HCT116 (cell line): ENCODE measurements around the gene TTC33.

ENCODE experiments used
- CTCF ChIP-seq, 3 experiments: fragments of 200-600 bp in 1 of 3; sonication (generic) in 1 of 3; IDR thresholded peaks in 2 of 3; conservative IDR thresholded peaks in 1 of 3; 2 replicates each; pipeline ENCODE4 v1.5.1; 2012 to 2017; ENCODE audit warnings: low read depth in 2 of 3, low read length in 2 of 3, antibody characterized with exemption in 1 of 3, borderline replicate concordance in 1 of 3, control low read depth in 1 of 3, mild to moderate bottlenecking in 1 of 3, mixed read lengths in 1 of 3, mixed run types in 1 of 3, moderate library complexity in 1 of 3; ENCODE audit not compliant: insufficient read depth in 1 of 3
- ELF1 ChIP-seq: IDR thresholded peaks from 2 replicates; pipeline ENCODE4 v1.6.1; 2012; ENCODE audit warnings: low read depth, borderline replicate concordance
- EZH2phosphoT487 ChIP-seq: fragments of 200-600 bp; IDR thresholded peaks from 2 replicates; pipeline ENCODE4 v1.6.1; 2018; ENCODE audit warnings: antibody characterized with exemption, borderline replicate concordance
- SIN3A ChIP-seq: IDR thresholded peaks from 2 replicates; pipeline ENCODE4 v1.6.1; 2012; ENCODE audit warnings: low read depth
- TF ChIP-seq, protein P1 (sequence below): IDR thresholded peaks from 2 replicates; pipeline ENCODE4 v1.6.1; 2012; ENCODE audit warnings: low read depth

GRCh38 chr5:40572937-40573336 is 182.8 kb downstream of the TTC33 start:
- TF ChIP-seq, protein P1, sequence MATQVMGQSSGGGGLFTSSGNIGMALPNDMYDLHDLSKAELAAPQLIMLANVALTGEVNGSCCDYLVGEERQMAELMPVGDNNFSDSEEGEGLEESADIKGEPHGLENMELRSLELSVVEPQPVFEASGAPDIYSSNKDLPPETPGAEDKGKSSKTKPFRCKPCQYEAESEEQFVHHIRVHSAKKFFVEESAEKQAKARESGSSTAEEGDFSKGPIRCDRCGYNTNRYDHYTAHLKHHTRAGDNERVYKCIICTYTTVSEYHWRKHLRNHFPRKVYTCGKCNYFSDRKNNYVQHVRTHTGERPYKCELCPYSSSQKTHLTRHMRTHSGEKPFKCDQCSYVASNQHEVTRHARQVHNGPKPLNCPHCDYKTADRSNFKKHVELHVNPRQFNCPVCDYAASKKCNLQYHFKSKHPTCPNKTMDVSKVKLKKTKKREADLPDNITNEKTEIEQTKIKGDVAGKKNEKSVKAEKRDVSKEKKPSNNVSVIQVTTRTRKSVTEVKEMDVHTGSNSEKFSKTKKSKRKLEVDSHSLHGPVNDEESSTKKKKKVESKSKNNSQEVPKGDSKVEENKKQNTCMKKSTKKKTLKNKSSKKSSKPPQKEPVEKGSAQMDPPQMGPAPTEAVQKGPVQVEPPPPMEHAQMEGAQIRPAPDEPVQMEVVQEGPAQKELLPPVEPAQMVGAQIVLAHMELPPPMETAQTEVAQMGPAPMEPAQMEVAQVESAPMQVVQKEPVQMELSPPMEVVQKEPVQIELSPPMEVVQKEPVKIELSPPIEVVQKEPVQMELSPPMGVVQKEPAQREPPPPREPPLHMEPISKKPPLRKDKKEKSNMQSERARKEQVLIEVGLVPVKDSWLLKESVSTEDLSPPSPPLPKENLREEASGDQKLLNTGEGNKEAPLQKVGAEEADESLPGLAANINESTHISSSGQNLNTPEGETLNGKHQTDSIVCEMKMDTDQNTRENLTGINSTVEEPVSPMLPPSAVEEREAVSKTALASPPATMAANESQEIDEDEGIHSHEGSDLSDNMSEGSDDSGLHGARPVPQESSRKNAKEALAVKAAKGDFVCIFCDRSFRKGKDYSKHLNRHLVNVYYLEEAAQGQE = no peak
- TF ChIP-seq CTCF (IDR thresholded peaks at IDR 0.05 in 2 of 3, conservative IDR thresholded peaks at IDR 0.05 in 1 of 3; ENCODE audit: borderline replicate concordance in 1 of 3, insufficient read depth in 1 of 3, low read depth in 2 of 3, low read length in 2 of 3) = no peak
- TF ChIP-seq EZH2phosphoT487 = no peak
- TF ChIP-seq SIN3A = no peak
- TF ChIP-seq ELF1 = no peak
